ENCODE measurements around the gene PEX5L.

PEX5L gene

GRCh38 chr3:179933080-179933479 is 103.7 kb downstream of the PEX5L start:
- Histone ChIP-seq H3K27me3 (ENCODE audit: low read length) (no peaks in the 10 kb centered on the region), H2AFZ (ENCODE audit: low read depth, low read length, severe bottlenecking) (no peak overlapping the region), H3K9me2 (replicated peaks; ENCODE audit: insufficient read depth, low read length) (no peaks in the 10 kb centered on the region), H4K20me1 (ENCODE audit: low read depth, low read length) (no peaks in the 10 kb centered on the region), H3K9ac (ENCODE audit: low read length) (no peak overlapping the region), H3K4me3 (ENCODE audit: insufficient read depth, low read length, poor library complexity, severe bottlenecking) (no peak overlapping the region), H3K27ac (ENCODE audit: low read depth, low read length) (no peak overlapping the region), H3K36me3 (ENCODE audit: low read length) (no peaks in the 10 kb centered on the region), H3K4me2 (ENCODE audit: low read depth, low read length, poor library complexity, severe bottlenecking) (no peak overlapping the region), H3F3A (ENCODE audit: insufficient read depth) (no peaks in the 10 kb centered on the region), H3K79me2 (ENCODE audit: insufficient read depth, low read length) (no peaks in the 10 kb centered on the region), H3K9me3 (ENCODE audit: insufficient read depth, low read length) (no peaks in the 10 kb centered on the region)
- TF ChIP-seq CTCF (IDR thresholded peaks at IDR 0.05; ENCODE audit: insufficient read depth, low read length, poor library complexity, severe bottlenecking) (no peak), EZH2phosphoT487 (conservative IDR thresholded peaks at IDR 0.05; ENCODE audit: low read length) (no peak)

DNA sequence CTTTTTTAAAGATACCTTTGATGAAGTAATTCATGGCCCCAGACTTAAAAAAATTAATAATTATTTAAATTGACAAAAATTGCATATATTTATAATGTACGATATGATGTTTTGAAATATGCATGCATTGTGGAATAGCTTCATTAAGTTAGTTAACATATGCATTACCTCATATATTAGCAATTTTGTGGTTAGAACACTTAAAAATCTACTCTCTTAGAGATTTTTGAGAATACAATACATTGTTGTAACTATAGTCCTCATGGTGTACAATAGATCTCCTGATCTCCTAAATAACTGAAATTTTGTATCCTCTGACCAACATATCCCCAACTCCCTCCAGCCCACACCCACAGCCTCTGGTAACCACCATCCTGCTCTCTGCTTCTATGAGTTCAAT is 104.1 kb downstream of the PEX5L start:
- H4K20me1 ChIP-seq (ENCODE audit: low read depth, low read length), result no peaks in the 10 kb centered on the region
- no peak overlapping the region for H3K9ac ChIP-seq (ENCODE audit: low read length)
- H3K9me3 ChIP-seq (ENCODE audit: insufficient read depth, low read length), result no peaks in the 10 kb centered on the region
- H3K4me2 ChIP-seq (ENCODE audit: low read depth, low read length, poor library complexity, severe bottlenecking), result no peak overlapping the region
- no peaks in the 10 kb centered on the region for H3K36me3 ChIP-seq (ENCODE audit: low read length)
- no peak for TF ChIP-seq EZH2phosphoT487 (conservative IDR thresholded peaks at IDR 0.05; ENCODE audit: low read length)
- TF ChIP-seq CTCF (IDR thresholded peaks at IDR 0.05; ENCODE audit: insufficient read depth, low read length, poor library complexity, severe bottlenecking), result no peak
- no peaks in the 10 kb centered on the region for H3K79me2 ChIP-seq (ENCODE audit: insufficient read depth, low read length)
- H3F3A ChIP-seq (ENCODE audit: insufficient read depth), result no peaks in the 10 kb centered on the region
- H3K9me2 ChIP-seq (replicated peaks; ENCODE audit: insufficient read depth, low read length), result no peaks in the 10 kb centered on the region
- H2AFZ ChIP-seq (ENCODE audit: low read depth, low read length, severe bottlenecking), result no peak overlapping the region
- no peaks in the 10 kb centered on the region for H3K27me3 ChIP-seq (ENCODE audit: low read length)
- no peak overlapping the region for H3K4me3 ChIP-seq (ENCODE audit: insufficient read depth, low read length, poor library complexity, severe bottlenecking)
- H3K27ac ChIP-seq (ENCODE audit: low read depth, low read length), result no peak overlapping the region

DNA sequence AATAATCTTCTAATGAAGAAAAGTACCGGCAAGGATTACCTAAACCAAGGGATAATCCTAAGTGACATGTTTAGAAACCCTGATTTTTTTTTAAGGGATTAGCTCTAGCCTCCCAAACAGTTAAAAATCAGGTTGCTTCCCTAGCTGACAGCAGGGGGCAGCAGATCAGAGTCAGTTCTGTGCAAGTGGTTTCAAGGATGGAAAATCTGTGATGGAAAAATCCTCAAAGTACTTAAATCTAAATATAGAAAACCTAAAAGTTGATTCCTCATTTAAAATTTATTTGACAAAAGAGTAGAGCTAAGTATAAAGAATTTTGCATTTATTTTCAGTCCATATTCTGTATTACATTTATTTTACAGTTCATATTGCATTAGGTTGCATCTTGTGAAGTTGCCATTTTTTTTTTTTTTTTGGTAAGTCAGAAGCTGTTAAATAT is 107.6 kb downstream of the PEX5L start:
- Histone ChIP-seq H3K27me3 (ENCODE audit: low read length) (no peaks in the 10 kb centered on the region), H3K9me2 (replicated peaks; ENCODE audit: insufficient read depth, low read length) (no peaks in the 10 kb centered on the region), H3K9ac (ENCODE audit: low read length) (no peak overlapping the region), H3K36me3 (ENCODE audit: low read length) (no peaks in the 10 kb centered on the region), H3K4me3 (ENCODE audit: insufficient read depth, low read length, poor library complexity, severe bottlenecking) (no peak overlapping the region), H3K79me2 (ENCODE audit: insufficient read depth, low read length) (no peaks in the 10 kb centered on the region), H4K20me1 (ENCODE audit: low read depth, low read length) (no peaks in the 10 kb centered on the region), H3K4me2 (ENCODE audit: low read depth, low read length, poor library complexity, severe bottlenecking) (no peak overlapping the region), H3K27ac (ENCODE audit: low read depth, low read length) (no peak overlapping the region), H2AFZ (ENCODE audit: low read depth, low read length, severe bottlenecking) (no peak overlapping the region), H3F3A (ENCODE audit: insufficient read depth) (no peaks in the 10 kb centered on the region), H3K9me3 (ENCODE audit: insufficient read depth, low read length) (no peaks in the 10 kb centered on the region)
- TF ChIP-seq EZH2phosphoT487 (conservative IDR thresholded peaks at IDR 0.05; ENCODE audit: low read length) (no peak), CTCF (IDR thresholded peaks at IDR 0.05; ENCODE audit: insufficient read depth, low read length, poor library complexity, severe bottlenecking) (peak; percentile 77)
